ENCODE measurements around the gene COPS9.

DNA sequence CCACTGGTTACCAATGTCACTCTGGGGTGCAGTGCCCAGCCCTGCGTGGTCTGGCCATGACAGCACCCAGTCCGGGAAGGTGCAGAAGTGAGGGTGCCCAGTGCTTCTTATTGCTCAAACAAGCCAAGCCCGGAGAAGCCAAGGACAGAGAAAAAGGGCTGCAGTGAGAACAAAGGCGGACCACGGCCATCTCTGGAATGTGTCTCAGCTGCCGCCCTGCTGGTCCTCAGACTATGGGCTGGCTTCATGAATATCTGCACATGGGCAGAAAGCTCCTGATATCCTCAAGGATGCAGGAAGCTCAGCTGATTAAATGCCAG lies 28.7 kb downstream of the COPS9 start:
- TF ChIP-seq, protein P1, sequence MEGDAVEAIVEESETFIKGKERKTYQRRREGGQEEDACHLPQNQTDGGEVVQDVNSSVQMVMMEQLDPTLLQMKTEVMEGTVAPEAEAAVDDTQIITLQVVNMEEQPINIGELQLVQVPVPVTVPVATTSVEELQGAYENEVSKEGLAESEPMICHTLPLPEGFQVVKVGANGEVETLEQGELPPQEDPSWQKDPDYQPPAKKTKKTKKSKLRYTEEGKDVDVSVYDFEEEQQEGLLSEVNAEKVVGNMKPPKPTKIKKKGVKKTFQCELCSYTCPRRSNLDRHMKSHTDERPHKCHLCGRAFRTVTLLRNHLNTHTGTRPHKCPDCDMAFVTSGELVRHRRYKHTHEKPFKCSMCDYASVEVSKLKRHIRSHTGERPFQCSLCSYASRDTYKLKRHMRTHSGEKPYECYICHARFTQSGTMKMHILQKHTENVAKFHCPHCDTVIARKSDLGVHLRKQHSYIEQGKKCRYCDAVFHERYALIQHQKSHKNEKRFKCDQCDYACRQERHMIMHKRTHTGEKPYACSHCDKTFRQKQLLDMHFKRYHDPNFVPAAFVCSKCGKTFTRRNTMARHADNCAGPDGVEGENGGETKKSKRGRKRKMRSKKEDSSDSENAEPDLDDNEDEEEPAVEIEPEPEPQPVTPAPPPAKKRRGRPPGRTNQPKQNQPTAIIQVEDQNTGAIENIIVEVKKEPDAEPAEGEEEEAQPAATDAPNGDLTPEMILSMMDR (conservative IDR thresholded peaks at IDR 0.05; ENCODE audit: low read length), result no peak
- TF ChIP-seq EZH2phosphoT487 (IDR thresholded peaks at IDR 0.05; ENCODE audit: borderline replicate concordance), result no peak
